Skeletal muscle tissue (tissue), 4 donors: ENCODE measurements around the gene HCST. TPM values are rescaled to one million over a fixed set of nuclear protein-coding genes. Genes with fewer than 3 reads are reported as not detected.

Source experiments
- H3K27ac ChIP-seq: one replicate; pipeline ENCODE4 v1.7.0; 2013; ENCODE audit warnings: mild to moderate bottlenecking, low read depth, low read length, inconsistent platforms
- H3K27me3 ChIP-seq, 3 donors: one replicate each; pipeline ENCODE4 v1.7.0; 2013; ENCODE audit warnings: low read length in 3 of 3; ENCODE audit not compliant: control insufficient read depth in 3 of 3, insufficient read depth in 3 of 3
- H3K36me3 ChIP-seq, 3 donors: one replicate each; pipeline ENCODE4 v1.7.0; 2013; ENCODE audit warnings: low read length in 3 of 3; ENCODE audit not compliant: control insufficient read depth in 3 of 3, insufficient read depth in 3 of 3
- H3K4me1 ChIP-seq, 3 donors: one replicate each; pipeline ENCODE4 v1.7.0; 2013; ENCODE audit warnings: low read length in 3 of 3, mild to moderate bottlenecking in 3 of 3; ENCODE audit not compliant: control insufficient read depth in 3 of 3, insufficient read depth in 3 of 3
- H3K4me3 ChIP-seq, 3 donors: one replicate each; pipeline ENCODE4 v1.7.0; 2013; ENCODE audit warnings: low read length in 3 of 3
- H3K9ac ChIP-seq, 3 donors: one replicate each; pipeline ENCODE4 v1.7.0; 2013; ENCODE audit warnings: low read length in 3 of 3, mild to moderate bottlenecking in 3 of 3, moderate library complexity in 2 of 3, low read depth in 1 of 3
- H3K9me3 ChIP-seq, 3 donors: one replicate each; pipeline ENCODE4 v1.7.0; 2013; ENCODE audit warnings: low read length in 3 of 3; ENCODE audit not compliant: control insufficient read depth in 3 of 3
- total RNA-seq: library from RNA; depleted of rRNA; stranded (reverse); fragments of >200 nt; gene quantifications from one replicate; pipeline ENCODE4 v1.2.3, GENCODE V29; 2014
- donor health status: Osteomylitis.

The HCST gene, protein sequence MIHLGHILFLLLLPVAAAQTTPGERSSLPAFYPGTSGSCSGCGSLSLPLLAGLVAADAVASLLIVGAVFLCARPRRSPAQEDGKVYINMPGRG
- total RNA-seq: 1.6 TPM

DNA sequence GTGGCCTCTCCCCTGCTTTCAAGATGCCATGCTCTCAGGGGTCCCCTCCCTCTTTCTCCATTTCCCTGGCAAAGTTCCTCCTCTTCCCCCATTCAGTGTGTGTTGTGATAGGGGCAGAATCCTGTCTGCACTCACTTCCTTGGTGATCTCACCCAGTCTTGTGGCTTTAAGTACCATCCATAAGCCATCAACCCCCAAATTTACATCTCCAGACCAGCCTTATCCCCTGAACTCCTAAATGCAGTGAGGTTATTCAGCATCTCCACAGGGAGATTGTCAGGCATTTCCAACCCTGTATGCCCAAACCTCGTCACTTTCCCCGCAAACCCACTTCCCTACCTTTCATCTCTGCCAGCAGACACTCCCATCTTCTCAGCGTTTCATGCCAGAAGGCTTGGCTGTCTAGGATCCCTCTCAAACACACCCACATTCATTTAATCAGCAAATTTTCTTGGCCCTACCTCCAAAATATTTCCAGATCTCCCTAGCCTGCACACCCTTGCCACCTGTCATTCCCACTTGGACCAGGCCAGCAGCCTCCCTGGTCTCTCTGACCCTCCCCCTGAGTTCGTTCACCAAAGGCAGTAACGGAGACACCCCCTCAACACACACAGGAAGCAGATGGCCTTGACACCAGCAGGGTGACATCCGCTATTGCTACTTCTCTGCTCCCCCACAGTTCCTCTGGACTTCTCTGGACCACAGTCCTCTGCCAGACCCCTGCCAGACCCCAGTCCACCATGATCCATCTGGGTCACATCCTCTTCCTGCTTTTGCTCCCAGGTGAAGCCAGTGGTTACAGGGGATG is at the start of gene HCST:
Gene HCST, plus strand, starts transcription at position 676 of the 808 bp plus-strand sequence. Its CDS starts 65 bp downstream, at position 741.
- H3K4me1 ChIP-seq: peaks cover 6 to 17% (median 15%) of the 10 kb centered on the region in 3 donors
- H3K4me3 ChIP-seq: peak within 1 kb of the TSS in 2 of 3 donors; percentile 38 to 40
- H3K27me3 ChIP-seq: peaks cover 0 to 23% (median 6%) of the 10 kb centered on the region in 3 donors
- H3K9me3 ChIP-seq: no peaks in the 10 kb centered on the region
- no peaks in the 10 kb centered on the region for H3K36me3 ChIP-seq
- H3K27ac ChIP-seq: peak within 1 kb of the TSS; percentile 60
- peak within 1 kb of the TSS in 1 of 3 donors; percentile 53 for H3K9ac ChIP-seq

DNA sequence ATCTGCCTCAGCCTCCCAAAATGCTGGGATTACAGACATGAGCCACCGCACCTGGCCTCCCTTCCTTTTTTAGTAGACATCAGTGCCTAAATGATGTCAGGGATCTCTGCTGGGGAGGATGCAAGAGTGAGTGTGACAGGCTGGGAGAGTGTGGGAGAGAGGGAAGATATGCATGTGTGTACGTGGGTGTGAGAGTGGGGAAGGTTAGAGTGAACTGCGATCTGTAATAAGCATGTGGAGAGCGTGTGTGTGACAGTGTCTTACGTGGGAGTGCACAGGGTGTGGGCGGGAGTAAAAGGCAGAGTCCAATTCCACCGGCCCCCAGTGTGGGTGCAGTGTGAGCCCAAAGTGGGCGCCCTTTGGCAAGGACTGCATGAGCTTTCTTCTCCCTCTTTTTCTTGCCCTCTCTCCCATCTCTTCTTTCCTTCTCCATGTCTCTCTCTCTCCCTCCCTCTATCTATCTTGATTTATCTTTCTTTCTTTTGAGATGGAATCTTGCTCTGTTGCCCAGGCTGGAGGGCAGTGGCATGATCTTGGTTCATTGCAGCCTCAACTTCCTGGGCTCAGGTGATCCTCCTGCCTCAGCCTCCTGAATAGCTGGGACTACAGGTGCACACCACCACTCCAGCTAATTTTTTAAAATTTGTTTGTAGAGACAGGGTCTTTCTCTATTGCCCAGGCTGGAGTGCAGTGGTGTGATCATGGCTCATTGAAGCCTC is 49.1 kb upstream of the HCST start:
- Histone ChIP-seq H3K4me1 (peaks cover 0 to 3% (median 2%) of the 10 kb centered on the region in 3 donors), H3K9ac (no peak overlapping the region), H3K9me3 (no peaks in the 10 kb centered on the region), H3K36me3 (no peaks in the 10 kb centered on the region), H3K27me3 (peaks cover 72 to 86% (median 78%) of the 10 kb centered on the region in 3 donors), H3K27ac (no peak overlapping the region), H3K4me3 (no peak overlapping the region)

DNA sequence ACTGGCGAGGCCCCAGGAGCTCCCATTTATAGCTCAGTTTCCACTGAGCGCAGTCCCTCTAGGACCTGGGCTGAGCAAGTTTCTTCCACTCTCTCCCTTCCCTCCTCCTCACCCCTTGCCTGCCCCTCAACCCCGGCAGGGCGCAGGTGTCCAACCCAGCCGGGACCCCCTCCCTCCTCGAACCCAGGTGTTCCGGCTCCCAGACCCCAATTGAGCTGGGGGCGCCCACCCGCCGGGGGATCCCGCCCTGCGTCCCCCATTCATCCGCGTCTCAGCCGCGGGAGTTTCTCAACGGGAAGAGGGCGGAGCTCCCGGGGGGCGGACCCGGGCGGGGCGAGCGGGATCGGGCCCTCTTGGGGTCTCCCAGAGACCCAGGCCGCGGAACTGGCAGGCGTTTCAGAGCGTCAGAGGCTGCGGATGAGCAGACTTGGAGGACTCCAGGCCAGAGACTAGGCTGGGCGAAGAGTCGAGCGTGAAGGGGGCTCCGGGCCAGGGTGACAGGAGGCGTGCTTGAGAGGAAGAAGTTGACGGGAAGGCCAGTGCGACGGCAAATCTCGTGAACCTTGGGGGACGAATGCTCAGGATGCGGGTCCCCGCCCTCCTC is 45.7 kb upstream of the HCST start, which contains the start of gene KIRREL2:
Gene KIRREL2, plus strand, starts transcription at position 366 of the 604 bp plus-strand sequence. Its CDS starts 209 bp downstream, at position 575.
- peaks cover 75 to 84% (median 79%) of the 10 kb centered on the region in 3 donors for H3K27me3 ChIP-seq

DNA sequence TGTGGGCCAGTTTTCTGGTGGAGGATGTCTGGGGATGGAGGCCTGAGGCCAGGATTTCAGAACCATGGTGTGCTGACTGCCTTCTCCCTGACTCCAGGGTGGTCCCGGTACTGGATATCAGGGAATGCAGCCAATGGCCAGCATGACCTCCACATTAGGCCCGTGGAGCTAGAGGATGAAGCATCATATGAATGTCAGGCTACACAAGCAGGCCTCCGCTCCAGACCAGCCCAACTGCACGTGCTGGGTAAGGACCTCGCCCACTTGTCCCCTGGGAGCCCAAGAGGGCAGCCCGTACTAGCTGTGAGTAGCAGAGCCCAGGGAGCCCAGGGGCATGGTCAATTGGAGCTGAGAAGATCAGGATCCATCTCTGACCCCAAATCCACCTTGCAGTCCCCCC is 44.0 kb upstream of the HCST start:
- Histone ChIP-seq H3K9ac (no peak overlapping the region), H3K4me1 (peaks cover 0 to 3% (median 2%) of the 10 kb centered on the region in 3 donors), H3K9me3 (no peaks in the 10 kb centered on the region), H3K4me3 (no peak overlapping the region), H3K27me3 (peaks cover 71 to 82% (median 79%) of the 10 kb centered on the region in 3 donors), H3K36me3 (no peaks in the 10 kb centered on the region), H3K27ac (no peak overlapping the region)

More for the DNA sequence above, 45.7 kb upstream of the HCST start, which contains the start of gene KIRREL2:
- peaks cover 0 to 3% (median 2%) of the 10 kb centered on the region in 3 donors for H3K4me1 ChIP-seq
- no peak within 1 kb of the TSS for H3K9ac ChIP-seq
- H3K4me3 ChIP-seq: peak within 1 kb of the TSS in 2 of 3 donors; percentile 35 to 40
- no peak within 1 kb of the TSS for H3K27ac ChIP-seq
- H3K36me3 ChIP-seq: no peaks in the 10 kb centered on the region
- H3K9me3 ChIP-seq: no peaks in the 10 kb centered on the region

DNA sequence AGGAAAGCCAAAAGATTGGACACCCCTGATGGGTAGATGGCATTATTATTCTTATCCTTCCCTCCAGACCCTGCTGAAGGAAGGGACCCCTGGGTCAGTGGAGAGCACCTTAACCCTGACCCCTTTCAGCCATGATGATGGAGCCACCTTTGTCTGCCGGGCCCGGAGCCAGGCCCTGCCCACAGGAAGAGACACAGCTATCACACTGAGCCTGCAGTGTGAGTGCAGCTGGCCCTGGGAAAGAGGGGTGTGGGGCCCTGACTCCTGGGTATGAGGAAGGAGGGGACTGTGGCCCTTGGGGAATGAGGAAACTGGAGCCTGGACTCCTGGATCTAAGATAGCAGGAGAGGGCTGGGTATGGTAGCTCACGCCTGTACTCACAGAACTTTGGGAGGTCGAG is 42.9 kb upstream of the HCST start:
- Histone ChIP-seq H3K36me3 (no peaks in the 10 kb centered on the region), H3K9me3 (no peaks in the 10 kb centered on the region), H3K4me1 (peaks cover 0 to 3% (median 2%) of the 10 kb centered on the region in 3 donors), H3K4me3 (no peak overlapping the region), H3K27ac (no peak overlapping the region), H3K27me3 (peaks cover 71 to 79% (median 77%) of the 10 kb centered on the region in 3 donors), H3K9ac (no peak overlapping the region)

DNA sequence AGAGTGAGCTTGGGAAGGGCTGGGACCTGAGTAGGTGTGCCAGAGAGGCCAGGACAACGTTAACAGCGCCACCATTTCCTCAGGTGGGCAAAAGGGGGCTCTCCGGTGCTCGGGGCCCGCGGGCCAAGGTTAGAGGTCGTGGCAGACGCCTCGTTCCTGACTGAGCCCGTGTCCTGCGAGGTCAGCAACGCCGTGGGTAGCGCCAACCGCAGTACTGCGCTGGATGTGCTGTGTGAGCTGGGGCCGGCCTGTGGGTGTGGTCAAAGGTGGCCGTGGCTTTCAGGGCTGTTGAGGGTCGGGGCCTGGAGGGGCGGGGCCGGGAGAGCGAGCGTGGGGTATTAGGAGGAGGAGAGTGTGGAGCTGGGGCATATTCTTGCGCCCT is 41.9 kb upstream of the HCST start:
- Histone ChIP-seq H3K27me3 (peaks cover 66 to 75% (median 67%) of the 10 kb centered on the region in 3 donors), H3K9ac (no peak overlapping the region), H3K4me1 (peaks cover 0 to 3% (median 2%) of the 10 kb centered on the region in 3 donors), H3K36me3 (no peaks in the 10 kb centered on the region), H3K9me3 (no peaks in the 10 kb centered on the region), H3K4me3 (no peak overlapping the region), H3K27ac (no peak overlapping the region)

DNA sequence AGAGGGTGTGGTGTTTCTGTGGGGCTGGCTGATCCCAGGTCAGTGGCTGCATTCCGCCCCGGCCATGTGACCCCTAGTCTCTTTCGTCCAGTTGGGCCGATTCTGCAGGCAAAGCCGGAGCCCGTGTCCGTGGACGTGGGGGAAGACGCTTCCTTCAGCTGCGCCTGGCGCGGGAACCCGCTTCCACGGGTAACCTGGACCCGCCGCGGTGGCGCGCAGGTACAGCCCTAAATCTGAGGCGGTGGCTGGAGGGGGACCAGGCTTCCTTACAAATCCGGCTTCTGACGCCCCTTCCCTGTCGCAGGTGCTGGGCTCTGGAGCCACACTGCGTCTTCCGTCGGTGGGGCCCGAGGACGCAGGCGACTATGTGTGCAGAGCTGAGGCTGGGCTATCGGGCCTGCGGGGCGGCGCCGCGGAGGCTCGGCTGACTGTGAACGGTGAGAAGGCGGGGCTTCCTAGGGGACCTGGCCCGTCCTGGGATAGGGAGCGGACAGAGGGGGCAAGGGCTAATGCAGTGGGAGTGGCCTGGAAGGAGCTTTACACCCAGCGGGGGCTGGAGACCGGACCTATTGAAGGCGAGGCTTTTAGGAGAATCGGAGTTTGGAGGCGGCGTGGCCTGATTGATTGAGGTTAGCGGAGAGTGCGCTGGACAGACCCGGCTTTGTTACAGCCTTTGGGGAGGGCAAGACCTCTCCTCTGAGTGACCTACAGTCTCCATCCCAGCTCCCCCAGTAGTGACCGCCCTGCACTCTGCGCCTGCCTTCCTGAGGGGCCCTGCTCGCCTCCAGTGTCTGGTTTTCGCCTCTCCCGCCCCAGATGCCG is 41.3 kb upstream of the HCST start:
- H3K9me3 ChIP-seq: no peaks in the 10 kb centered on the region
- H3K36me3 ChIP-seq: no peaks in the 10 kb centered on the region
- peaks cover 60 to 75% (median 67%) of the 10 kb centered on the region in 3 donors for H3K27me3 ChIP-seq
- H3K27ac ChIP-seq: no peak overlapping the region
- peaks cover 0 to 3% (median 2%) of the 10 kb centered on the region in 3 donors for H3K4me1 ChIP-seq
- H3K9ac ChIP-seq: no peak overlapping the region
- no peak overlapping the region for H3K4me3 ChIP-seq

DNA sequence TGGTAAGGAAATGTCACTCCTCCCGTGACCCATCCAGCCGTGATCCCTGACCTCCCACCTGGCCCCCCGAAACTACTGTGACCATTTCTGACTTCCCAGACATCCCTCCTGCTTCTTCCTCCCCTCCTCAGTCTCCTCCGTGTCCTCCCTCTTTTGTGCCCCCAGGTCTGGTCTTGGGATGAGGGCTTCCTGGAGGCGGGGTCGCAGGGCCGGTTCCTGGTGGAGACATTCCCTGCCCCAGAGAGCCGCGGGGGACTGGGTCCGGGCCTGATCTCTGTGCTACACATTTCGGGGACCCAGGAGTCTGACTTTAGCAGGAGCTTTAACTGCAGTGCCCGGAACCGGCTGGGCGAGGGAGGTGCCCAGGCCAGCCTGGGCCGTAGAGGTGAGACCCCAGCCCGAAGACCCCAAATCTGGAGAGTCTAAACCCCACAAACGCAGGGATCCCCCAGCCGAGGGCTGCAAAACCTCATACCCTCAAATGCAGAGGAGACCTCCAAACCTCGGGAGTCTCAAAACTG is 40.6 kb upstream of the HCST start:
- Histone ChIP-seq H3K27ac (no peak overlapping the region), H3K36me3 (no peaks in the 10 kb centered on the region), H3K9me3 (no peaks in the 10 kb centered on the region), H3K9ac (no peak overlapping the region), H3K4me1 (peaks cover 0 to 3% (median 2%) of the 10 kb centered on the region in 3 donors), H3K4me3 (no peak overlapping the region), H3K27me3 (peaks cover 59 to 74% (median 67%) of the 10 kb centered on the region in 3 donors)

DNA sequence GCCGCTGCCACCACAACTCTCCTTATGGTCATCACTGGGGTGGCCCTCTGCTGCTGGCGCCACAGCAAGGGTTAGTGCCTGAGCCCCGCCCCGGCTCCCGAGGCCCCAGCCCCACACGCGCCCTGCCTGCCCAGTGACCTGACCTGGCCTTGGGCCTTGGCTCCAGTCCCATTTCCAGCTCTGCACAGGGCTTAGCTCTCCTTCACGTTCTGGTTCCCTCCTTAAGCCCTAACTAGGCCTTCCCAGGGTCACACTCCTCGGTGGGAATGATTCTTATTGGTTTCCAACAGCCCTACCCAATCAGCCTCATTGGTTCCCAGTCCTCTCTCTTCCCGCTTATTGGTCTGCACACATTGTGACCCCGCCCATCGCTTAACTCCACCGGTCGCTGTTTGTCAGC is 39.8 kb upstream of the HCST start:
- no peak overlapping the region for H3K4me3 ChIP-seq
- H3K27me3 ChIP-seq: peaks cover 53 to 66% (median 65%) of the 10 kb centered on the region in 3 donors
- H3K27ac ChIP-seq: no peak overlapping the region
- no peaks in the 10 kb centered on the region for H3K36me3 ChIP-seq
- H3K4me1 ChIP-seq: no peaks in the 10 kb centered on the region
- H3K9me3 ChIP-seq: no peaks in the 10 kb centered on the region
- no peak overlapping the region for H3K9ac ChIP-seq
